H1 (cell line): ENCODE data around the gene SH3PXD2A.

Experiments
- BACH1 ChIP-seq: IDR thresholded peaks from 2 replicates; pipeline ENCODE4 v1.6.1; 2012; ENCODE audit warnings: low read length, improper control_type of control experiment
- BCL11A ChIP-seq, 2 experiments: IDR thresholded peaks; one replicate each; pipeline ENCODE4 v1.6.1; 2011; ENCODE audit warnings: low read depth in 2 of 2, low read length in 2 of 2, mild to moderate bottlenecking in 2 of 2
- CTCF ChIP-seq, 3 experiments: IDR thresholded peaks; 1 replicate in 2 of 3; 2 replicates in 1 of 3; pipeline versions ENCODE4 v1.5.1 to v1.6.1; 2011; ENCODE audit warnings: low read length in 3 of 3, mild to moderate bottlenecking in 3 of 3, inconsistent platforms in 2 of 3, low read depth in 1 of 3, moderate library complexity in 1 of 3; ENCODE audit not compliant: insufficient read depth in 1 of 3; ENCODE audit errors: control extremely low read depth in 1 of 3
- E2F6 ChIP-seq: IDR thresholded peaks from 2 replicates; pipeline ENCODE4 v1.6.1; 2012; ENCODE audit warnings: inconsistent platforms
- EP300 ChIP-seq, 2 experiments: IDR thresholded peaks; 1 replicate in 1 of 2; 2 replicates in 1 of 2; pipeline ENCODE4 v1.6.1; 2011 to 2012; ENCODE audit warnings: low read depth in 2 of 2, low read length in 2 of 2, mild to moderate bottlenecking in 2 of 2, borderline replicate concordance in 1 of 2, inconsistent platforms in 1 of 2, moderate library complexity in 1 of 2
- EZH2 ChIP-seq: fragments of 200-600 bp; sonication (generic); IDR thresholded peaks from 2 replicates; pipeline ENCODE4 v1.7.1; 2012; ENCODE audit warnings: low read depth, mild to moderate bottlenecking, moderate library complexity, low read length, inconsistent platforms; ENCODE audit not compliant: severe bottlenecking
- FOSL1 ChIP-seq: IDR thresholded peaks from 2 replicates; pipeline ENCODE4 v1.6.1; 2011; ENCODE audit warnings: mild to moderate bottlenecking, low read depth, low read length, moderate library complexity; ENCODE audit not compliant: insufficient read depth
- GTF2F1 ChIP-seq: IDR thresholded peaks from 2 replicates; pipeline ENCODE4 v1.6.1; 2012; ENCODE audit warnings: low read depth, low read length, improper control_type of control experiment, borderline replicate concordance
- PHF8 ChIP-seq: fragments of 200-600 bp; sonication (generic); conservative IDR thresholded peaks from 2 replicates; pipeline ENCODE4 v1.7.1; 2012; ENCODE audit warnings: low read depth, mild to moderate bottlenecking, inconsistent platforms, low read length, moderate library complexity
- POLR2A ChIP-seq, 2 experiments: IDR thresholded peaks; 1 replicate in 1 of 2; 2 replicates in 1 of 2; pipeline ENCODE4 v1.6.1; 2011; ENCODE audit warnings: low read depth in 2 of 2, low read length in 2 of 2, mild to moderate bottlenecking in 2 of 2; ENCODE audit errors: control extremely low read depth in 1 of 2
- POLR2AphosphoS5 ChIP-seq: IDR thresholded peaks from 2 replicates; pipeline ENCODE4 v1.6.1; 2011; ENCODE audit warnings: low read depth, low read length
- RAD21 ChIP-seq, 2 experiments: IDR thresholded peaks in 1 of 2; conservative IDR thresholded peaks in 1 of 2; 2 replicates each; pipeline ENCODE4 v1.6.1; 2011; ENCODE audit warnings: low read depth in 2 of 2, low read length in 2 of 2, improper control_type of control experiment in 1 of 2, inconsistent platforms in 1 of 2, mild to moderate bottlenecking in 1 of 2, moderate library complexity in 1 of 2
- SIRT6 ChIP-seq: IDR thresholded peaks from one replicate; pipeline ENCODE4 v1.7.1; 2012; ENCODE audit warnings: low read length, inconsistent platforms
- YY1 ChIP-seq: IDR thresholded peaks from 2 replicates; pipeline ENCODE4 v1.6.1; 2011; ENCODE audit warnings: low read depth, mild to moderate bottlenecking, low read length

DNA sequence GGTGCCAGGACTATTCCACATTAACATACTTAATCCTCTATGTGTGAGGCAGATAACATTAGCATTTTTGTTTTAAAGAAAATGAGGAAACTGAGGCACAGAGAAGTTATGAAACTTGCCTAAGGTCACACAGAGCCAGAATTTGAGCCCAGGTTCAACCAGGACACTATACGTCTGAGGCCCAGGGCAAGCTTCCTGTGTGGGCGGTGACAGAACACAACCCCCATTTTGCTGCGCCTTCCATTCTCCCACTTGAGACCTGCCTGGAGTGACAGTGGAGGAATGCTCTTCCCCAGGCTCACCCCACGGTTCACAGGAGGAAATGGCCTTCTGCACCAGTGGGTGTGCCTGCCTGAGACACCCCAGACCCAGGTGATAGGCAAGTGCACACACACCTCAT is 164.1 kb downstream of the SH3PXD2A start:
- TF ChIP-seq CTCF (IDR thresholded peaks at IDR 0.05; ENCODE audit: control extremely low read depth in 1 of 3, insufficient read depth in 1 of 3, low read depth in 1 of 3, low read length in 3 of 3) (no peak), POLR2AphosphoS5 (no peak), POLR2A (IDR thresholded peaks at IDR 0.05; ENCODE audit: control extremely low read depth in 1 of 2, low read depth in 2 of 2, low read length in 2 of 2) (no peak), EZH2 (no peak), RAD21 (IDR thresholded peaks at IDR 0.05 in 1 of 2, conservative IDR thresholded peaks at IDR 0.05 in 1 of 2; ENCODE audit: low read depth in 2 of 2, low read length in 2 of 2) (no peak), PHF8 (no peak), FOSL1 (no peak), EP300 (IDR thresholded peaks at IDR 0.05; ENCODE audit: borderline replicate concordance in 1 of 2, low read depth in 2 of 2, low read length in 2 of 2) (no peak), GTF2F1 (no peak), E2F6 (no peak), BACH1 (no peak), YY1 (no peak), BCL11A (IDR thresholded peaks at IDR 0.05; ENCODE audit: low read depth in 2 of 2, low read length in 2 of 2) (no peak), SIRT6 (no peak)
